K562 (cell line): Measurements from ENCODE around the gene MAP7D1. TPM values are rescaled to one million over a fixed set of nuclear protein-coding genes. Genes with fewer than 3 reads are reported as not detected.

Experiments used
- CBX3 ChIP-seq, 2 experiments: IDR thresholded peaks; 1 replicate in 1 of 2; 2 replicates in 1 of 2; pipeline ENCODE4 v1.6.1; 2012; ENCODE audit warnings: inconsistent platforms in 2 of 2, low read length in 2 of 2, borderline replicate concordance in 1 of 2, control low read depth in 1 of 2
- GATAD2A ChIP-seq: fragments of 450-650 bp; IDR thresholded peaks from 2 replicates; pipeline ENCODE4 v1.6.1; 2017
- HSF4 ChIP-seq: fragments of 250-450 bp; sonication (Bioruptor Pico); IDR thresholded peaks from 2 replicates; pipeline ENCODE4 v2.1.2; 2022; ENCODE audit warnings: mild to moderate bottlenecking, moderate library complexity, borderline replicate concordance
- L3MBTL2 ChIP-seq: fragments of 450-650 bp; IDR thresholded peaks from 2 replicates; pipeline ENCODE4 v1.6.1; 2016; ENCODE audit warnings: mild to moderate bottlenecking, moderate library complexity
- NCOA6 ChIP-seq: fragments of 450-650 bp; IDR thresholded peaks from 2 replicates; pipeline ENCODE4 v1.6.1; 2017; ENCODE audit warnings: mild to moderate bottlenecking
- NFRKB ChIP-seq: fragments of 450-650 bp; IDR thresholded peaks from 2 replicates; pipeline ENCODE4 v1.6.1; 2016; ENCODE audit warnings: low read depth
- POLR2AphosphoS2 ChIP-seq: IDR thresholded peaks from 2 replicates; pipeline ENCODE4 v1.6.1; 2012; ENCODE audit warnings: low read length, improper control_type of control experiment
- POLR2G ChIP-seq: fragments of 200-400 bp; formaldehyde crosslinking; IDR thresholded peaks from 2 replicates; pipeline ENCODE4 v1.6.1; 2017; ENCODE audit warnings: low read depth, mild to moderate bottlenecking, antibody characterized with exemption, low read length, moderate library complexity
- POLR3G ChIP-seq: IDR thresholded peaks from 2 replicates; pipeline ENCODE4 v1.6.1; 2011; ENCODE audit not compliant: insufficient read length, insufficient replicate concordance; ENCODE audit errors: extremely low read depth
- RAD51 ChIP-seq: fragments of 450-650 bp; IDR thresholded peaks from 2 replicates; pipeline ENCODE4 v1.7.1; 2016; ENCODE audit warnings: low read depth, mild to moderate bottlenecking, borderline replicate concordance
- SMARCA5 ChIP-seq: fragments of 450-650 bp; IDR thresholded peaks from 2 replicates; pipeline ENCODE4 v1.6.1; 2016
- SRSF7 ChIP-seq: fragments of 200-400 bp; formaldehyde crosslinking; optimal IDR thresholded peaks from 2 replicates; pipeline ENCODE3; 2017; ENCODE audit warnings: mild to moderate bottlenecking, low read depth, low read length
- TBP ChIP-seq: optimal IDR thresholded peaks from 2 replicates; pipeline ENCODE3; 2011; ENCODE audit warnings: low read depth, low read length, improper control_type of control experiment
- ZEB2 ChIP-seq: fragments of 450-650 bp; IDR thresholded peaks from 2 replicates; pipeline ENCODE4 v1.6.1; 2016
- ZNF586 ChIP-seq: fragments of 450-650 bp; formaldehyde crosslinking; conservative IDR thresholded peaks from 2 replicates; pipeline ENCODE4 v1.4.0; 2020; ENCODE audit warnings: mild to moderate bottlenecking, moderate library complexity
- polyA plus RNA-seq, 8 experiments: library from polyadenylated mRNA; depleted of rRNA in 4 of 8; stranded (reverse) in 5 of 8; unstranded in 3 of 8; fragments of >200 nt; fragmentation: Nextera tagmentation in 2 of 8; fragmentation: Illumina TruSeq in 1 of 8; extraction: Ambion mirVana in 2 of 8; extraction: Trizol in 1 of 8; gene quantifications; 2 replicates each; pipeline versions ENCODE4 v1.2.1 to v1.2.3, GENCODE V29; 2011 to 2014; ENCODE audit warnings: inconsistent platforms in 1 of 8, missing spikeins in 1 of 8
- total RNA-seq, 7 experiments: library from RNA; depleted of rRNA in 6 of 7; stranded (reverse); fragments of >200 nt in 6 of 7; fragmentation: Illumina TruSeq in 2 of 7; extraction: Trizol in 2 of 7; gene quantifications; 2 replicates each; pipeline versions ENCODE4 v1.2.1 to v1.2.3, GENCODE V29; 2011 to 2021; ENCODE audit warnings: low replicate concordance in 1 of 7
- TF ChIP-seq, protein P1 (sequence below): fragments of 450-650 bp; conservative IDR thresholded peaks from 2 replicates; pipeline ENCODE4 v1.6.1; 2016; ENCODE audit warnings: missing genetic modification characterization, low read depth, mild to moderate bottlenecking, missing compliant biosample characterization, moderate library complexity
- TF ChIP-seq, protein P2 (sequence below): sonication (generic); formaldehyde crosslinking; IDR thresholded peaks from 2 replicates; pipeline ENCODE4 v1.8.0; 2023; ENCODE audit warnings: mild to moderate bottlenecking, missing genetic modification reagents
- TF ChIP-seq, protein P3 (sequence below): fragments of 450-650 bp; conservative IDR thresholded peaks from 2 replicates; pipeline ENCODE4 v1.6.1; 2016; ENCODE audit warnings: missing genetic modification characterization, low read depth, mild to moderate bottlenecking, control low read depth, missing compliant biosample characterization
- TF ChIP-seq, protein P4 (sequence below): fragments of 250-450 bp; sonication (Bioruptor Pico); IDR thresholded peaks from 2 replicates; pipeline ENCODE4 v1.6.1; 2021; ENCODE audit warnings: mild to moderate bottlenecking
- TF ChIP-seq, protein P5 (sequence below): IDR thresholded peaks from 2 replicates; pipeline ENCODE4 v1.6.1; 2011; ENCODE audit warnings: borderline replicate concordance, low read depth, mild to moderate bottlenecking, moderate library complexity, low read length; ENCODE audit not compliant: insufficient read depth, poor library complexity, severe bottlenecking

MAP7D1 gene
- total and polyA plus RNA-seq, 9 of the 15 experiments (the other 6 are each of a cell fraction or from before 2014, with no cell fraction given) = 3.6 to 108 (median 34.5) TPM

DNA sequence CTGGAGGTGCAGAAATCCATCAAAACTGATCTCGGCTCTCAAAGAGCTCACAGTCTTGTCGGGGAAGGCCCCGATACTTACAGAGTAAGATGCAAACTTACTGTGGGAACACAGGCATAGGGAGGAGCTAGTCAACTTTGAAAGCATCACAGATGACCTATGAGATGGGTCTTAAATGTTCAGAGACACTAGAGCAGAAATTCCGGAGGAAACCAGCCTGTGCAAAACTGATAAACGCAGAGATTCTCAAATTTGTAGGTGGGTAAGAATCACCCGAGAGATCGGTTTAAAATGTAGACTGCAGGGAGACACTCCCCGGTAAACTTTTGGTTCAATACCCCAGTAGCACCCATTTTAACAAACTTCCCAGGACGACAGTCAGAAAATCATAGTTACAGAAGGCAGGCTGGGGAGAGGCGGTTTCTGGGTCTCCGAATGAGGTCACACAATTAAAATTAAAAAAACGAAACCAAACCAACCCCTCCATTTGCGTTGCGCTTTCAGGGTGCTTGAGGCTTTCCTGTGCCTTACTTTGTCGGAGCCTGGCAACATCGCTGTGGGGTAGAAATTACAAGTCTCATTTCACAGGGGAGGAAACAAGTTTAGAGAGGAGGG, 67.5 kb downstream of the MAP7D1 start (continued):
- TF ChIP-seq, protein P1, sequence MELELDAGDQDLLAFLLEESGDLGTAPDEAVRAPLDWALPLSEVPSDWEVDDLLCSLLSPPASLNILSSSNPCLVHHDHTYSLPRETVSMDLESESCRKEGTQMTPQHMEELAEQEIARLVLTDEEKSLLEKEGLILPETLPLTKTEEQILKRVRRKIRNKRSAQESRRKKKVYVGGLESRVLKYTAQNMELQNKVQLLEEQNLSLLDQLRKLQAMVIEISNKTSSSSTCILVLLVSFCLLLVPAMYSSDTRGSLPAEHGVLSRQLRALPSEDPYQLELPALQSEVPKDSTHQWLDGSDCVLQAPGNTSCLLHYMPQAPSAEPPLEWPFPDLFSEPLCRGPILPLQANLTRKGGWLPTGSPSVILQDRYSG = 0 out of 2 replicates have a peak, but pooled peaks have one; percentile 32
- TF ChIP-seq SRSF7 = no peak
- no peak for TF ChIP-seq ZEB2
- no peak for TF ChIP-seq NCOA6
- no peak for TF ChIP-seq CBX3 (IDR thresholded peaks at IDR 0.05; ENCODE audit: borderline replicate concordance in 1 of 2, low read length in 2 of 2)
- no peak for TF ChIP-seq TBP
- TF ChIP-seq, protein P2, sequence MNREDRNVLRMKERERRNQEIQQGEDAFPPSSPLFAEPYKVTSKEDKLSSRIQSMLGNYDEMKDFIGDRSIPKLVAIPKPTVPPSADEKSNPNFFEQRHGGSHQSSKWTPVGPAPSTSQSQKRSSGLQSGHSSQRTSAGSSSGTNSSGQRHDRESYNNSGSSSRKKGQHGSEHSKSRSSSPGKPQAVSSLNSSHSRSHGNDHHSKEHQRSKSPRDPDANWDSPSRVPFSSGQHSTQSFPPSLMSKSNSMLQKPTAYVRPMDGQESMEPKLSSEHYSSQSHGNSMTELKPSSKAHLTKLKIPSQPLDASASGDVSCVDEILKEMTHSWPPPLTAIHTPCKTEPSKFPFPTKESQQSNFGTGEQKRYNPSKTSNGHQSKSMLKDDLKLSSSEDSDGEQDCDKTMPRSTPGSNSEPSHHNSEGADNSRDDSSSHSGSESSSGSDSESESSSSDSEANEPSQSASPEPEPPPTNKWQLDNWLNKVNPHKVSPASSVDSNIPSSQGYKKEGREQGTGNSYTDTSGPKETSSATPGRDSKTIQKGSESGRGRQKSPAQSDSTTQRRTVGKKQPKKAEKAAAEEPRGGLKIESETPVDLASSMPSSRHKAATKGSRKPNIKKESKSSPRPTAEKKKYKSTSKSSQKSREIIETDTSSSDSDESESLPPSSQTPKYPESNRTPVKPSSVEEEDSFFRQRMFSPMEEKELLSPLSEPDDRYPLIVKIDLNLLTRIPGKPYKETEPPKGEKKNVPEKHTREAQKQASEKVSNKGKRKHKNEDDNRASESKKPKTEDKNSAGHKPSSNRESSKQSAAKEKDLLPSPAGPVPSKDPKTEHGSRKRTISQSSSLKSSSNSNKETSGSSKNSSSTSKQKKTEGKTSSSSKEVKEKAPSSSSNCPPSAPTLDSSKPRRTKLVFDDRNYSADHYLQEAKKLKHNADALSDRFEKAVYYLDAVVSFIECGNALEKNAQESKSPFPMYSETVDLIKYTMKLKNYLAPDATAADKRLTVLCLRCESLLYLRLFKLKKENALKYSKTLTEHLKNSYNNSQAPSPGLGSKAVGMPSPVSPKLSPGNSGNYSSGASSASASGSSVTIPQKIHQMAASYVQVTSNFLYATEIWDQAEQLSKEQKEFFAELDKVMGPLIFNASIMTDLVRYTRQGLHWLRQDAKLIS = no peak
- TF ChIP-seq RAD51 = no peak
- TF ChIP-seq NFRKB = peak; percentile 90; the same call in 1 of the 2 replicates
- no peak for TF ChIP-seq POLR2AphosphoS2
- peak; percentile 68; the same call in 1 of the 2 replicates for TF ChIP-seq ZNF586 (CRISPR knock-in tag)
- TF ChIP-seq POLR3G = no peak
- TF ChIP-seq GATAD2A = no peak
- no peak for TF ChIP-seq POLR2G
- TF ChIP-seq, protein P3, sequence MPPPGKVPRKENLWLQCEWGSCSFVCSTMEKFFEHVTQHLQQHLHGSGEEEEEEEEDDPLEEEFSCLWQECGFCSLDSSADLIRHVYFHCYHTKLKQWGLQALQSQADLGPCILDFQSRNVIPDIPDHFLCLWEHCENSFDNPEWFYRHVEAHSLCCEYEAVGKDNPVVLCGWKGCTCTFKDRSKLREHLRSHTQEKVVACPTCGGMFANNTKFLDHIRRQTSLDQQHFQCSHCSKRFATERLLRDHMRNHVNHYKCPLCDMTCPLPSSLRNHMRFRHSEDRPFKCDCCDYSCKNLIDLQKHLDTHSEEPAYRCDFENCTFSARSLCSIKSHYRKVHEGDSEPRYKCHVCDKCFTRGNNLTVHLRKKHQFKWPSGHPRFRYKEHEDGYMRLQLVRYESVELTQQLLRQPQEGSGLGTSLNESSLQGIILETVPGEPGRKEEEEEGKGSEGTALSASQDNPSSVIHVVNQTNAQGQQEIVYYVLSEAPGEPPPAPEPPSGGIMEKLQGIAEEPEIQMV (tag) = no peak
- no peak for TF ChIP-seq SMARCA5
- TF ChIP-seq, protein P4, sequence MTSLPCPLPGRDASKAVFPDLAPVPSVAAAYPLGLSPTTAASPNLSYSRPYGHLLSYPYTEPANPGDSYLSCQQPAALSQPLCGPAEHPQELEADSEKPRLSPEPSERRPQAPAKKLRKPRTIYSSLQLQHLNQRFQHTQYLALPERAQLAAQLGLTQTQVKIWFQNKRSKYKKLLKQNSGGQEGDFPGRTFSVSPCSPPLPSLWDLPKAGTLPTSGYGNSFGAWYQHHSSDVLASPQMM (CRISPR knock-in tag) = no peak
- no peak for TF ChIP-seq HSF4
- TF ChIP-seq L3MBTL2 = peak; percentile 3; the same call in 1 of the 2 replicates
- TF ChIP-seq, protein P5, sequence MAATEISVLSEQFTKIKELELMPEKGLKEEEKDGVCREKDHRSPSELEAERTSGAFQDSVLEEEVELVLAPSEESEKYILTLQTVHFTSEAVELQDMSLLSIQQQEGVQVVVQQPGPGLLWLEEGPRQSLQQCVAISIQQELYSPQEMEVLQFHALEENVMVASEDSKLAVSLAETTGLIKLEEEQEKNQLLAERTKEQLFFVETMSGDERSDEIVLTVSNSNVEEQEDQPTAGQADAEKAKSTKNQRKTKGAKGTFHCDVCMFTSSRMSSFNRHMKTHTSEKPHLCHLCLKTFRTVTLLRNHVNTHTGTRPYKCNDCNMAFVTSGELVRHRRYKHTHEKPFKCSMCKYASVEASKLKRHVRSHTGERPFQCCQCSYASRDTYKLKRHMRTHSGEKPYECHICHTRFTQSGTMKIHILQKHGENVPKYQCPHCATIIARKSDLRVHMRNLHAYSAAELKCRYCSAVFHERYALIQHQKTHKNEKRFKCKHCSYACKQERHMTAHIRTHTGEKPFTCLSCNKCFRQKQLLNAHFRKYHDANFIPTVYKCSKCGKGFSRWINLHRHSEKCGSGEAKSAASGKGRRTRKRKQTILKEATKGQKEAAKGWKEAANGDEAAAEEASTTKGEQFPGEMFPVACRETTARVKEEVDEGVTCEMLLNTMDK = no peak
